Lung (tissue), 12 donors: Measurements from ENCODE around the gene ECE1. TPM values are rescaled to one million over a fixed set of nuclear protein-coding genes. Genes with fewer than 3 reads are reported as not detected.

Experiments used
- ATAC-seq: fragments of 200-7000 bp; cut with Tn5 transposase; one replicate; pipeline ENCODE4 v1.9.1; 2020; ENCODE audit warnings: moderate number of reproducible peaks; ENCODE audit not compliant: insufficient read depth, low FRiP score
- DNase-seq, 3 donors: peaks; one replicate each; pipeline ENCODE4 v3.0.0-alpha.2; 2013 to 2017
- H3K27ac ChIP-seq, 2 donors: one replicate each; pipeline ENCODE4 v1.5.1; 2013; ENCODE audit warnings: mild to moderate bottlenecking in 2 of 2, moderate library complexity in 2 of 2, control low read depth in 1 of 2, inconsistent platforms in 1 of 2, low read depth in 1 of 2, low read length in 1 of 2
- H3K27me3 ChIP-seq, 3 donors: one replicate each; pipeline ENCODE4 v1.5.1; 2013; ENCODE audit warnings: low read length in 2 of 3; ENCODE audit not compliant: control insufficient read depth in 3 of 3, insufficient read depth in 3 of 3
- H3K36me3 ChIP-seq, 4 donors: one replicate each; pipeline ENCODE4 v1.5.1; 2013; ENCODE audit warnings: low read length in 4 of 4, mild to moderate bottlenecking in 1 of 4, moderate library complexity in 1 of 4; ENCODE audit not compliant: control insufficient read depth in 4 of 4, insufficient read depth in 4 of 4
- H3K4me1 ChIP-seq, 5 donors: one replicate each; pipeline ENCODE4 v1.5.1; 2013; ENCODE audit warnings: low read length in 5 of 5, mild to moderate bottlenecking in 2 of 5, moderate library complexity in 1 of 5; ENCODE audit not compliant: control insufficient read depth in 5 of 5, insufficient read depth in 5 of 5
- H3K4me3 ChIP-seq: one replicate; pipeline ENCODE4 v1.5.1; 2013; ENCODE audit warnings: mild to moderate bottlenecking, control low read depth, moderate library complexity
- H3K9ac ChIP-seq, 2 donors: one replicate each; pipeline ENCODE4 v1.5.1; 2013; ENCODE audit warnings: low read length in 2 of 2, control low read depth in 1 of 2; ENCODE audit not compliant: insufficient read depth in 1 of 2
- H3K9me3 ChIP-seq, 4 donors: one replicate each; pipeline ENCODE4 v1.5.1; 2013; ENCODE audit warnings: low read length in 3 of 4, mild to moderate bottlenecking in 1 of 4, moderate library complexity in 1 of 4; ENCODE audit not compliant: control insufficient read depth in 4 of 4, insufficient read depth in 3 of 4
- WGBS, 2 donors: extraction: QIAGEN DNeasy Blood & Tissue Kit; methylation state at CpG; one replicate each; pipeline ENCODE4 v1.1.7; 2013; 5-methylcytosine and 5-hydroxymethylcytosine counted together
- polyA plus RNA-seq, 2 donors: library from polyadenylated mRNA; stranded (reverse); fragments of 200-250 nt; gene quantifications; one replicate each; pipeline ENCODE4 v1.2.1, GENCODE V29; 2013
- total RNA-seq, 2 donors: library from RNA; depleted of rRNA in 1 of 2; stranded (reverse); fragments of >200 nt in 1 of 2; gene quantifications; one replicate each; pipeline ENCODE4 v1.2.1, GENCODE V29; 2014 to 2021
- TF ChIP-seq, protein P1 (sequence below): IDR thresholded peaks from 2 replicates; pipeline ENCODE4 v1.5.1; 2012; ENCODE audit warnings: mild to moderate bottlenecking; ENCODE audit errors: control extremely low read depth, extremely low read depth
- donor health status: control.
- donor health status: control.
- donor health status: Bipolar disorder and iron deficiency.
- donor health status: healthy.
- donor health status: DM: yes; HTN: yes; CAD: no.

ECE1 gene
- total and polyA plus RNA-seq, 4 donors = 55.7 to 129 (median 105) TPM

GRCh38 chr1:21308847-21309652 lies 18.8 kb upstream of the ECE1 start:
- Histone ChIP-seq H3K36me3 (no peaks in the 10 kb centered on the region), H3K4me3 (no peak overlapping the region), H3K27me3 (no peaks in the 10 kb centered on the region), H3K4me1 (peaks cover 0 to 24% (median 9%) of the 10 kb centered on the region in 5 donors), H3K27ac (no peak overlapping the region), H3K9me3 (no peaks in the 10 kb centered on the region), H3K9ac (no peak overlapping the region)
- DNase-seq (no peak), ATAC-seq (no peak)
- TF ChIP-seq, protein P1, sequence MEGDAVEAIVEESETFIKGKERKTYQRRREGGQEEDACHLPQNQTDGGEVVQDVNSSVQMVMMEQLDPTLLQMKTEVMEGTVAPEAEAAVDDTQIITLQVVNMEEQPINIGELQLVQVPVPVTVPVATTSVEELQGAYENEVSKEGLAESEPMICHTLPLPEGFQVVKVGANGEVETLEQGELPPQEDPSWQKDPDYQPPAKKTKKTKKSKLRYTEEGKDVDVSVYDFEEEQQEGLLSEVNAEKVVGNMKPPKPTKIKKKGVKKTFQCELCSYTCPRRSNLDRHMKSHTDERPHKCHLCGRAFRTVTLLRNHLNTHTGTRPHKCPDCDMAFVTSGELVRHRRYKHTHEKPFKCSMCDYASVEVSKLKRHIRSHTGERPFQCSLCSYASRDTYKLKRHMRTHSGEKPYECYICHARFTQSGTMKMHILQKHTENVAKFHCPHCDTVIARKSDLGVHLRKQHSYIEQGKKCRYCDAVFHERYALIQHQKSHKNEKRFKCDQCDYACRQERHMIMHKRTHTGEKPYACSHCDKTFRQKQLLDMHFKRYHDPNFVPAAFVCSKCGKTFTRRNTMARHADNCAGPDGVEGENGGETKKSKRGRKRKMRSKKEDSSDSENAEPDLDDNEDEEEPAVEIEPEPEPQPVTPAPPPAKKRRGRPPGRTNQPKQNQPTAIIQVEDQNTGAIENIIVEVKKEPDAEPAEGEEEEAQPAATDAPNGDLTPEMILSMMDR = no peak
- 75 to 83% methylated on average over 9 of the region's 9 CpGs for WGBS, 2 donors

- no peak overlapping the region for H3K4me3 ChIP-seq
- H3K27ac ChIP-seq = no peak overlapping the region
- ATAC-seq (no peak), DNase-seq (no peak)
- H3K9me3 ChIP-seq = no peaks in the 10 kb centered on the region
- TF ChIP-seq, protein P1 = no peak
- H3K27me3 ChIP-seq = no peaks in the 10 kb centered on the region
- 60 to 77% methylated on average over 5 of the region's 5 CpGs for WGBS, 2 donors
- H3K4me1 ChIP-seq = peaks cover 0 to 17% (median 4%) of the 10 kb centered on the region in 5 donors
- no peaks in the 10 kb centered on the region for H3K36me3 ChIP-seq
- H3K9ac ChIP-seq = no peak overlapping the region
Observed at GRCh38 chr1:21308330-21308729, 18.1 kb upstream of the ECE1 start.

DNA sequence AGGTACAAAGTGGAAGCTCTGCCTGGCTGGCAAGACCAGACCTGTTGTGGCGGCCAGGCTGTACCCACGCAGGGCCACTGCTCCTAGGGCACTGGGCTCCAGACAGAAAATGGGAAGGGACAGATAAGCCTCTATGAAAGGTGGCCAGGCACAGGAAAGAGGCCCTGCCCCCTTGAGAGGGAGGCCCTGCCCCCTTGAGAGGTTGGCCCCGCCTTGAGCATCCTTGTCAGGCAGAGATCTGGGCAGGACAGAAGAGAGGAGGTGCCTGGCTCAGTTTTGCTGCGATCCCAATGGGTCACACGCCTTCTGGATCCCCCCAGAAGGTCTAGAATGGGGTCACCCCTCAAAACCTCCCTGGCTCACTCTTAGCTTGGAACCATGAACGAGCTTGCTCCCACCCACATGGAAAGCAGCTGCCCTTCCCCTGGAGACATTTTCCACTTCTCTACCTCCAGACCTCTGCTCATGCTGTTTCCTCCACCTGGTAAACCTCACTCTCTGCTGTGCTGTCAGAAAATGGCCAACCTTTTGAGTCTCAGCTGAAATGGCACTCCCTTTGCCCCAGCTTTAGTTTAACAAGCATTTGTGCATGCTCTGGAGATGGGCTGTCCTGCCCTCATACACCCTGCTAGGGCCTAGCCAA lies 17.5 kb upstream of the ECE1 start:
- DNase-seq (no peak), ATAC-seq (no peak)
- Histone ChIP-seq H3K4me1 (peaks cover 0 to 20% (median 4%) of the 10 kb centered on the region in 5 donors), H3K27ac (no peak overlapping the region), H3K9me3 (no peaks in the 10 kb centered on the region), H3K27me3 (no peaks in the 10 kb centered on the region), H3K4me3 (no peak overlapping the region), H3K9ac (no peak overlapping the region), H3K36me3 (no peaks in the 10 kb centered on the region)
- 87% methylated on average over 6 of the region's 6 CpGs for WGBS, 2 donors
- TF ChIP-seq, protein P1 = no peak
